Hematopoietic multipotent progenitor cell treated with erythropoietin and hydrocortisone succinate and interleukin-3 and kit ligand, for 4 days (in vitro differentiated cells): ENCODE data around the gene RERG.

Source experiments
- DNase-seq: peaks from one replicate; pipeline ENCODE4 v3.0.0-alpha.2; 2015

The RERG gene

GRCh38 chr12:15216036-15216889 is 5.0 kb downstream of the RERG start:
- no peak for DNase-seq

- no peak for DNase-seq
These were observed 6.2 kb downstream of the RERG start for GRCh38 chr12:15214851-15215601.

GRCh38 chr12:15212930-15213329 is 8.3 kb downstream of the RERG start:
- no peak for DNase-seq

- no peak for DNase-seq
These were observed 11.4 kb downstream of the RERG start for GRCh38 chr12:15209782-15210181.

GRCh38 chr12:15208871-15209656 is 12.2 kb downstream of the RERG start:
- DNase-seq: no peak

GRCh38 chr12:15208140-15208539 is 13.1 kb downstream of the RERG start:
- DNase-seq: no peak

GRCh38 chr12:15206831-15207389 is 14.3 kb downstream of the RERG start:
- DNase-seq: no peak

- DNase-seq: no peak
These were observed 14.9 kb downstream of the RERG start for GRCh38 chr12:15206338-15206737.

- DNase-seq: no peak
These were observed 15.7 kb downstream of the RERG start for GRCh38 chr12:15205341-15206010.

GRCh38 chr12:15201456-15201855 is 19.8 kb downstream of the RERG start:
- DNase-seq: no peak

GRCh38 chr12:15201056-15201455 is 20.2 kb downstream of the RERG start:
- DNase-seq: no peak

GRCh38 chr12:15200641-15201040 is 20.6 kb downstream of the RERG start:
- no peak for DNase-seq

GRCh38 chr12:15199930-15200329 is 21.3 kb downstream of the RERG start:
- no peak for DNase-seq

- DNase-seq: no peak
These were observed 24.3 kb downstream of the RERG start for GRCh38 chr12:15196678-15197505.

GRCh38 chr12:15196221-15196620 is 25.0 kb downstream of the RERG start:
- DNase-seq: no peak

GRCh38 chr12:15194456-15195368 is 26.5 kb downstream of the RERG start:
- no peak for DNase-seq

- no peak for DNase-seq
These were observed 27.3 kb downstream of the RERG start for GRCh38 chr12:15193946-15194345.

- DNase-seq: no peak
These were observed 28.5 kb downstream of the RERG start for GRCh38 chr12:15192720-15193119.

GRCh38 chr12:15188127-15188526 is 33.1 kb downstream of the RERG start:
- DNase-seq: no peak

GRCh38 chr12:15186597-15186996 is 34.6 kb downstream of the RERG start:
- DNase-seq: no peak
